PC-9 (cell line): Measurements from ENCODE around the gene SERPINI1. TPM values are rescaled to one million over a fixed set of nuclear protein-coding genes. Genes with fewer than 3 reads are reported as not detected.

Experiments used
- BruUV-seq: library from RNA; stranded (reverse); fragments of 400-500 nt; replicated peaks from 2 replicates; lab custom pipeline; 2021; lab: Mats Ljungman, UMichigan
- CTCF ChIA-PET: fragments of 300-600 bp; sonication (Branson Sonifier 250); formaldehyde crosslinking; loops from one replicate; lab custom pipeline; 2022; ENCODE audit warnings: antibody characterized with exemption; lab: Charles Lee
- POLR2A ChIA-PET: fragments of 300-600 bp; sonication (Branson Sonifier 250); formaldehyde crosslinking; loops from one replicate; lab custom pipeline; 2022; ENCODE audit warnings: antibody characterized with exemption; ENCODE audit not compliant: unreplicated experiment; lab: Charles Lee
- DNase-seq, 2 experiments: peaks; one replicate each; pipeline versions ENCODE4 v3.0.0 to v3.0.0-alpha.2; 2015 to 2022; ENCODE audit warnings: mixed read lengths in 1 of 2
- H2AFZ ChIP-seq: fragments of 200-600 bp; sonication (generic); 2 replicates; pipeline ENCODE4 v1.8.1; 2017; ENCODE audit warnings: antibody characterized with exemption
- H3F3A ChIP-seq: fragments of 200-600 bp; sonication (generic); 2 replicates; pipeline ENCODE4 v1.8.1; 2017; ENCODE audit warnings: antibody characterized with exemption, mild to moderate bottlenecking, low read depth; ENCODE audit not compliant: insufficient read depth
- H3K27ac ChIP-seq: fragments of 200-600 bp; sonication (generic); 2 replicates; pipeline ENCODE4 v1.6.1; 2016; ENCODE audit warnings: mixed run types
- H3K27me3 ChIP-seq: fragments of 200-600 bp; sonication (generic); 2 replicates; pipeline ENCODE4 v1.6.1; 2016; ENCODE audit warnings: low read depth, mixed run types; ENCODE audit not compliant: insufficient read depth
- H3K36me3 ChIP-seq: fragments of 200-600 bp; sonication (generic); 2 replicates; pipeline ENCODE4 v1.6.1; 2016; ENCODE audit warnings: low read depth, mixed run types
- H3K4me1 ChIP-seq: fragments of 200-600 bp; sonication (generic); replicated peaks from 2 replicates; pipeline ENCODE4 v1.6.1; 2016; ENCODE audit warnings: mixed run types; ENCODE audit not compliant: insufficient read depth
- H3K4me2 ChIP-seq: fragments of 200-600 bp; sonication (generic); 2 replicates; pipeline ENCODE4 v1.6.1; 2017; ENCODE audit warnings: mixed run types
- H3K4me3 ChIP-seq: fragments of 200-600 bp; sonication (generic); 2 replicates; pipeline ENCODE4 v1.6.1; 2016; ENCODE audit warnings: mixed run types
- H3K79me2 ChIP-seq: fragments of 200-600 bp; sonication (generic); 2 replicates; pipeline ENCODE4 v1.6.1; 2017; ENCODE audit warnings: low read depth, mixed run types
- H3K9me2 ChIP-seq: fragments of 200-600 bp; sonication (generic); 2 replicates; pipeline ENCODE4 v1.8.1; 2017; ENCODE audit warnings: mild to moderate bottlenecking; ENCODE audit not compliant: insufficient read depth
- H3K9me3 ChIP-seq: fragments of 200-600 bp; sonication (generic); 2 replicates; pipeline ENCODE4 v1.8.1; 2016; ENCODE audit warnings: low read depth; ENCODE audit not compliant: insufficient read depth
- H4K20me1 ChIP-seq: fragments of 200-600 bp; sonication (generic); 2 replicates; pipeline ENCODE4 v1.8.1; 2017; ENCODE audit not compliant: insufficient read depth
- CTCF ChIP-seq: fragments of 200-600 bp; sonication (generic); conservative IDR thresholded peaks from 2 replicates; pipeline ENCODE4 v1.6.1; 2017; ENCODE audit warnings: mixed run types, antibody characterized with exemption, mild to moderate bottlenecking, moderate library complexity
- EZH2 ChIP-seq: fragments of 200-600 bp; sonication (generic); IDR thresholded peaks from 2 replicates; pipeline ENCODE4 v1.8.0; 2017; ENCODE audit warnings: antibody characterized with exemption, low read depth
- intact Hi-C: fragments of 100-400 bp; cut with micrococcal nuclease; formaldehyde crosslinking; loops from one replicate; pipeline ENCODE4 v1.10.0; 2022; ENCODE audit not compliant: unreplicated experiment
- total RNA-seq: library from RNA; stranded (reverse); gene quantifications from 2 replicates; pipeline ENCODE4 v1.2.3, GENCODE V29; 2021

Gene SERPINI1
- total RNA-seq, 1 experiment from 2014 or later: 2.4 TPM

DNA sequence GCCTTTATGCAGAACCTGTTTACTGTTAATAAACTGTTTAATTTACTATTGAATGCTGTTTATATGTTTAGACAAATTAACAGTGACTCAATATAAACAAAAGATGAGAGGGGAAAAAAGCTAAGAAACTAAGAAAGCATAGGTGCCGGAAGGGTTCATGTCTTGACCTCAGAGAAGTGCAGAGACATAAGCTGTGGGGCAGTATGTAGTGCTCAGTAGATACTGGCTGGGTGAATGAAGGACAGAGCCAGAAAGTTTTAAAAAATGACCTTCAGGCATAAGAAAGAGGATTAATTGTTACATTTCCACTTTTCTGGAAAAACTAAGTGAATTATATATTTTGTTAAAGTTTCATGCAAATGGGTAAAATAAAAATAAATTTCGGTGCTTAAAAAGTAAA, 14.2 kb downstream of the SERPINI1 start:
- Histone ChIP-seq H3K9me3 (no peaks in the 10 kb centered on the region), H3K27ac (no peak overlapping the region), H3K27me3 (no peaks in the 10 kb centered on the region), H3K9me2 (0 out of 2 replicates have a peak, but pooled peaks cover 2% of the 10 kb centered on the region), H3K36me3 (no peaks in the 10 kb centered on the region), H2AFZ (no peak overlapping the region), H4K20me1 (no peaks in the 10 kb centered on the region), H3K4me2 (no peak overlapping the region), H3K79me2 (no peaks in the 10 kb centered on the region), H3K4me1 (no peaks in the 10 kb centered on the region), H3F3A (no peaks in the 10 kb centered on the region), H3K4me3 (no peak overlapping the region)
- intact Hi-C loops: no loop called here
- no peak for DNase-seq
- TF ChIP-seq CTCF: no peak
- no peak for TF ChIP-seq EZH2
- BruUV-seq: no TSS peak
- CTCF ChIA-PET: interaction anchor here (0.7 kb wide), 1 partner anchor 50 kb away, joined by 3 read pairs; no protein-coding TSS in a partner anchor
- POLR2A ChIA-PET: interaction anchor here (0.6 to 0.7 kb wide), 2 partner anchors 51 to 375 kb away, joined by 3 to 4 read pairs; no protein-coding TSS in a partner anchor

DNA sequence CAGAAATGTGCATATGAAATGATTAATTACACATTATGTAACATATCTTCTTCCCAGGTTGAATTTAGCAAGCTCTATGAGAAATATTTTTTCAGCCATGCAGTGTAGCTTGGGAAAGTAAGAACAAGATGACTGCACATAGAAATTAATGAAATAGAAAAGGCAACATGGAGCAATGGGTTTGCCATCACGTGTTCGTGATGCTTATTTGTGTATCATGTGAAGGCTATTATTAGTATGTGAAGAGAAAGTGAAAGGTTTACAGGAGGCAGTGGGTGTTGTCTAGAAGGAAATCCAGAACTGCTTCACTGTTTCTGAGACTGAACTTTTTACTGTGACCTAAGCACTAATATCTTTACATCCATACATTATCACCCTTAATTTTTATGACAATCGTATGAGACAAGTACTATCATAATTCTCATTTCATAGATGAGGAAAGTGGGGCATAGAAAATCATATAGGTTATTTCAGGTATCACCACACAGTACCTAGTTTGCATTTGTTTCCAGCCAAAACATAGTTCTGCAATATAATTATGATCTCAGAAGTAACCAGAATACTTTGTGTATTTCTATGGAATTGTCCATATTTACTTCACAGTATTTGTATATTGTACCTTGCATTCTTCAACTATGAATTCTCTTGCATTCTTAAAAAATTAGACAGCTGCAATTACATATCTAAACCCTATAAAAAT, 14.9 kb downstream of the SERPINI1 start:
- no peak overlapping the region for H2AFZ ChIP-seq
- no peak for DNase-seq
- POLR2A ChIA-PET: no interaction called here

GRCh38 chr3:167754049-167754448, 18.5 kb downstream of the SERPINI1 start:
- no peaks in the 10 kb centered on the region for H3K9me3 ChIP-seq
- H3F3A ChIP-seq: no peaks in the 10 kb centered on the region
- CTCF ChIA-PET: no interaction called here
- no peak overlapping the region for H3K27ac ChIP-seq
- no peaks in the 10 kb centered on the region for H3K36me3 ChIP-seq
- 0 out of 2 replicates have a peak, but pooled peaks cover 2% of the 10 kb centered on the region for H3K9me2 ChIP-seq
- intact Hi-C loops: no loop called here
- no TSS peak for BruUV-seq
- POLR2A ChIA-PET: no interaction called here
- TF ChIP-seq CTCF (no peak), EZH2 (no peak)
- no peaks in the 10 kb centered on the region for H3K79me2 ChIP-seq
- no peaks in the 10 kb centered on the region for H3K27me3 ChIP-seq
- H3K4me1 ChIP-seq: no peaks in the 10 kb centered on the region
- H2AFZ ChIP-seq: no peak overlapping the region
- no peaks in the 10 kb centered on the region for H4K20me1 ChIP-seq
- DNase-seq: no peak
- no peak overlapping the region for H3K4me3 ChIP-seq
- H3K4me2 ChIP-seq: no peak overlapping the region

More for the DNA sequence above, 14.9 kb downstream of the SERPINI1 start:
- no TSS peak for BruUV-seq
- Histone ChIP-seq H3K79me2 (no peaks in the 10 kb centered on the region), H3K27ac (no peak overlapping the region), H3K4me2 (no peak overlapping the region), H3K4me3 (no peak overlapping the region), H3K27me3 (no peaks in the 10 kb centered on the region), H3K9me2 (0 out of 2 replicates have a peak, but pooled peaks cover 2% of the 10 kb centered on the region), H3F3A (no peaks in the 10 kb centered on the region), H4K20me1 (no peaks in the 10 kb centered on the region), H3K4me1 (no peaks in the 10 kb centered on the region), H3K36me3 (no peaks in the 10 kb centered on the region), H3K9me3 (no peaks in the 10 kb centered on the region)
- TF ChIP-seq EZH2: no peak
- TF ChIP-seq CTCF: no peak
- intact Hi-C loops: no loop called here
- CTCF ChIA-PET: interaction anchor here (0.7 kb wide), 1 partner anchor 51 kb away, joined by 3 read pairs; no protein-coding TSS in a partner anchor
